ENCODE measurements around the gene GLIPR2.
"Not testable (repeated sequence)": the region's sequence is repeated elsewhere in the genome, so short reads cannot be mapped to it uniquely, and the experiment has no call there.

GLIPR2 gene

GRCh38 chr9:36136272-36136893 lies at the start of gene GLIPR2:
Gene GLIPR2, plus strand, starts transcription at chr9:36136733. Its CDS starts 46 bp downstream, at chr9:36136779.
- Histone ChIP-seq H3K9me3 (no peaks in the 10 kb centered on the region), H3K4me3 (peak within 1 kb of the TSS; percentile 43), H3K36me3 (replicated peaks) (no peaks in the 10 kb centered on the region), H3K4me1 (peaks cover 21% of the 10 kb centered on the region), H3K27me3 (ENCODE audit: low read depth) (no peaks in the 10 kb centered on the region)
- in situ Hi-C loops (cut with MboI; ENCODE audit: low sequenced_read_pairs) = no loop called here
- peak; percentile 80 to 83 for DNase-seq (ENCODE audit: low spot score in 2 of 2)

DNA sequence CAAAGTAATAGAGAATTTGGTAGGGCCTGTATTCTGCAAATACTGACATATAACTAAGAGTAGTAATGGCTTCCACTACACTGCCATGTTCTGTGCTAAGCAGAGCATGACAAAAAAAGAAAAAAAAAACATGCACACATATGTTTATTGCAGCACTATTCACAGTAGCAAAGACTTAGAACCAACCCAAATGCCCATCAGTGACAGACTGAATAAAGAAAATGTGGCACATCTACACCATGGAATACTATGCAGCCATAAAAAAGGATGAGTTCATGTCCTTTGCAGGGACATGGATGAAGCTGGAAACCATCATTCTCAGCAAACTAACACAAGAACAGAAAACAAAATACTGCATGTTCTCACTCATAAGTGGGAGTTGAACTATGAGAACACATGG lies 49.5 kb upstream of the GLIPR2 start:
- in situ Hi-C loops (cut with MboI; ENCODE audit: low sequenced_read_pairs) = loop anchor here (10.0 kb wide), 1 partner anchor 62 kb away; no protein-coding TSS in a partner anchor
- not testable (repeated sequence) for H3K4me1 ChIP-seq; DNase-seq (ENCODE audit: low spot score in 2 of 2); H3K9me3 ChIP-seq; H3K36me3 ChIP-seq (replicated peaks); H3K4me3 ChIP-seq; H3K27me3 ChIP-seq (ENCODE audit: low read depth)

DNA sequence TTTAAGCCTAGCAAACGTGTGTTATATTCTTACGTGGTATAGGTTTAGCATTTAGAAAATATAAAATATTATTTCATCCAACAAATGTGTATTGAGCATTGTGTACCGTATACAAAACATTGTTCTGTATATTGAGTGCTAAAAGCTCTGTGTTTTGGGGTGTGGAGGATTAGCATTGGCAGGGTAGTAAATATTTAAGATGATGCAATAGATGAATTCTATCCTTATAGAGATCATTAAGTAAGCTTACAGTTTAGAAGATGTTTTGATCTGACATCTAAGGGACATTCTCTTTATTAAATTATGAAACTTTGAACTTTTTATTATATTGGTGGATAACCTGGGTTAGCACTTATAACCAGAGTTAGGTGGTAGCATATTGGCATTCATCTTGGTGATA lies 48.5 kb upstream of the GLIPR2 start:
- no peak for DNase-seq (ENCODE audit: low spot score in 2 of 2)
- Histone ChIP-seq H3K4me3 (no peak overlapping the region), H3K4me1 (no peaks in the 10 kb centered on the region), H3K9me3 (no peaks in the 10 kb centered on the region), H3K36me3 (replicated peaks) (no peaks in the 10 kb centered on the region), H3K27me3 (ENCODE audit: low read depth) (no peaks in the 10 kb centered on the region)
- in situ Hi-C loops (cut with MboI; ENCODE audit: low sequenced_read_pairs) = loop anchor here (10.0 kb wide), 1 partner anchor 63 kb away; no protein-coding TSS in a partner anchor

GRCh38 chr9:36091026-36091953 lies 45.2 kb upstream of the GLIPR2 start:
- Histone ChIP-seq H3K4me1 (no peaks in the 10 kb centered on the region), H3K9me3 (no peaks in the 10 kb centered on the region), H3K27me3 (ENCODE audit: low read depth) (no peaks in the 10 kb centered on the region), H3K4me3 (no peak overlapping the region), H3K36me3 (replicated peaks) (no peaks in the 10 kb centered on the region)
- in situ Hi-C loops (cut with MboI; ENCODE audit: low sequenced_read_pairs) = no loop called here
- no peak for DNase-seq (ENCODE audit: low spot score in 2 of 2)

GRCh38 chr9:36092014-36092413 lies 44.5 kb upstream of the GLIPR2 start:
- H3K27me3 ChIP-seq (ENCODE audit: low read depth) = no peaks in the 10 kb centered on the region
- no peak overlapping the region for H3K4me3 ChIP-seq
- no peaks in the 10 kb centered on the region for H3K9me3 ChIP-seq
- in situ Hi-C loops (cut with MboI; ENCODE audit: low sequenced_read_pairs) = no loop called here
- no peak for DNase-seq (ENCODE audit: low spot score in 2 of 2)
- H3K36me3 ChIP-seq (replicated peaks) = no peaks in the 10 kb centered on the region
- H3K4me1 ChIP-seq = no peaks in the 10 kb centered on the region

DNA sequence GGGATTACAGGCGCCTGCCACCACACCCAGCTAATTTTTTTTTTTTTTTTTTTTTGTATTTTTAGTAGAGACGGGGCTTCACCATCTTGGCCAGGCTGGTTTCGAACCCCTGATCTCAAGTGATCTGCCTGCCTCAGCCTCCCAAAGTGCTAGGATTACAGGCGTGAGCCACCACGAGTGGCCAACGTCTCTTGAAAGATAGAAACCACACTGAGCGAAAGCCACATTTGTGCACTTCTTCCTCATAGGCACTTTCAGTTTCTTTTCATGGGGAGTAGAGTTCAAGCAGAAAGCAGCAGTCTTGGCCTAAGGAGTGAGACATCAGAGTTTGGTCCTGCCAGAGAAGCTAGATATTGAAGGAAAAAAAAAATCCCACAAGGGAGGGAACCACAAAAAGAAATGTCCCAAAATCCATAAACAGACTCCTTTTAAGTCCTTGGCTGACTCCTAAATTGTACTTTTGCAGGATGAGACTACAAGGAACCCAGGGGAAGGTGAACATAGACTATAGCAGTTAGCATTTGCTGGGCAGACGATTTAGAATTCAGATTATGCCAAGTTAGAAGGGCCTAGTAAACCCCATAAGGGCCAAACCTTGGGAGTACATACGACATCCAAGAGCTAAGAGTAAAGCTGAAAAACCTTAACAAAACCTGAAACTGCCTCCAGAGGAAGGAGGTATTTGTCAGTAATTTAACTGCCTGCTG lies 43.9 kb upstream of the GLIPR2 start:
- in situ Hi-C loops (cut with MboI; ENCODE audit: low sequenced_read_pairs) = no loop called here
- no peaks in the 10 kb centered on the region for H3K9me3 ChIP-seq
- no peaks in the 10 kb centered on the region for H3K4me1 ChIP-seq
- H3K27me3 ChIP-seq (ENCODE audit: low read depth) = no peaks in the 10 kb centered on the region
- no peak for DNase-seq (ENCODE audit: low spot score in 2 of 2)
- H3K36me3 ChIP-seq (replicated peaks) = no peaks in the 10 kb centered on the region
- H3K4me3 ChIP-seq = no peak overlapping the region

DNA sequence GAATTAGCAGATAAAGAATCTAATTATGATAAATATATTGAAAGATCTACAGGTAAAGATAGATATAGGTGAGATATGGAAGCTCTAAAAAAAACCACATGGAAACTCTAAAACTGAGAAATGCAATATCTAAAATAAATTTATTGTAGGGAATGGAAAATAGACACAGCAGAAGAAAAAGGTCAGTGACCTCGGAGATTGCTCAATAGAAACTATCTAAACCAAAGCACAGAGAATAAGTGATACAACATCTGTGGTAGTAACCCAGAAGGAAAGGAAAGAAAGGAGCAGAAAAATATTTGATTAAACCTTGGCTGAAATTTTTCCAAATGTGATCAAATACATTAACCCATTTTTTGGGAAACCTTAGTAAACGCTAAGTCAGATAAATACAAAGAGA lies 43.1 kb upstream of the GLIPR2 start:
- Histone ChIP-seq H3K4me1 (no peaks in the 10 kb centered on the region), H3K4me3 (no peak overlapping the region), H3K27me3 (ENCODE audit: low read depth) (no peaks in the 10 kb centered on the region), H3K9me3 (no peaks in the 10 kb centered on the region), H3K36me3 (replicated peaks) (no peaks in the 10 kb centered on the region)
- in situ Hi-C loops (cut with MboI; ENCODE audit: low sequenced_read_pairs) = no loop called here
- no peak for DNase-seq (ENCODE audit: low spot score in 2 of 2)

DNA sequence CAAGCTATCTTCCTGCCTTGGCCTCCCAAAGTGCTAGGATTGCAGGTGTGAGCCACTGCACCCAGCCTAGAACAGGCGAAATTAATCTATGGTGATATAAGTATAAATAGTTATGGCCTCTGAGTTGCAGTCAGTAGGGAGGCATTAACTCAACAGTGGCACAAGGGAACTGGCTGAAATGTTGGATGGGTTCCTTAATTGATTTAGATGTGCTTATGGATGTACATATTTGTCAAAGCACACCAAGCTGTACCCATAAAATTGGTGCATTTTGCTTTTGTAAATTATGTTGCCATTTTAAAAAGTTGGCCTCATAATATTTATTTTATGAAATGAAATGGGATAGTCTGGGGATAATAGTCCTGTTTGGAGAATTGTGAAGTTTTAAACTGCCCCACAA lies 36.8 kb upstream of the GLIPR2 start:
- Histone ChIP-seq H3K27me3 (ENCODE audit: low read depth) (no peaks in the 10 kb centered on the region), H3K4me3 (no peak overlapping the region), H3K4me1 (peaks cover 3% of the 10 kb centered on the region), H3K36me3 (replicated peaks) (no peaks in the 10 kb centered on the region), H3K9me3 (no peaks in the 10 kb centered on the region)
- DNase-seq (ENCODE audit: low spot score in 2 of 2) = no peak
- in situ Hi-C loops (cut with MboI; ENCODE audit: low sequenced_read_pairs) = loop anchor here (5.0 kb wide), 1 partner anchor 68 kb away; the partner anchor contains the start of gene CCIN

- no peak for DNase-seq (ENCODE audit: low spot score in 2 of 2)
- in situ Hi-C loops (cut with MboI; ENCODE audit: low sequenced_read_pairs) = loop anchor here (5.0 kb wide), 1 partner anchor 67 kb away; the partner anchor contains the start of gene CCIN
- H3K4me3 ChIP-seq = no peak overlapping the region
Observed at GRCh38 chr9:36100532-36100931, 36.0 kb upstream of the GLIPR2 start.

DNA sequence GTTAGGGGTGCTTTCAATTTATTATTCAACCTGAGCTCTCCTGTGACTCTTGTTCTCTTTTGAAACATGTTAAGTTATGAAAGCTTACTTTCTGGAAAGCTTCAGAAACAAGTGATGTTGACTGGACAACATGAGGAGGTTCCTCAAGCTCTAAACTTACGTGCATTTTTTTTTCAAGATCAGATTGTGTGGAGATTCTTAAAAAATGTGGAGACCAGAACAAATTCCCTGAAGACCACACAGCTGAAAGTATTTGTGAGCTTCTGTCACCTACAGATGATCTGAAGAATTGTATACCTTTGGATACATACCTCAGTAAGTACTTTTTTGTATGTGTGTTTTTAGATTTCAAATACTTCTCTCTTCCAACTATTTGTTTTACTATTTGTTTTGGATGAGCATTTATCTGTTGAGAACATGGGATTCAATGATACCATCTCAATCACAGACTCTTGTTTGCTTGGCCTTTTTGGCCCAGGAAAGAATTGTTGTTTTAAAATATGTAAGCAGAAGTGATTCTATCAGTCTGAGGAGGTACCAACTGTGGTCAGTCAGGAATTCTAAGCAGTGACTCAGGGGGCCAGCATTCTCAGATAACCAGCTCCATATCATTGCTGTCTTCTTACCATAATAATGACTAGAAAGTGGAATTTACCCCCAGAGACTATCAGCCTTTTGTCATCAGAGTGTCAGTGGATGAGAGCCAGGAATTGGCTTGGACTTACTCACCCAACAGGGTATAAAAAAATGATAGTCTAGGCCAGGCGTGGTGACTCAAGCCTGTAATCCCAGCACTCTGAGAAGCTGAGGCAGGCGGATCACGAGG lies 34.4 kb upstream of the GLIPR2 start:
- no peak for DNase-seq (ENCODE audit: low spot score in 2 of 2)
- H3K9me3 ChIP-seq = no peaks in the 10 kb centered on the region
- peaks cover 3% of the 10 kb centered on the region for H3K4me1 ChIP-seq
- in situ Hi-C loops (cut with MboI; ENCODE audit: low sequenced_read_pairs) = loop anchor here (5.0 kb wide), 1 partner anchor 65 kb away; the partner anchor contains the start of gene CCIN
- no peaks in the 10 kb centered on the region for H3K27me3 ChIP-seq (ENCODE audit: low read depth)
- H3K4me3 ChIP-seq = no peak overlapping the region
- H3K36me3 ChIP-seq (replicated peaks) = no peaks in the 10 kb centered on the region

More at GRCh38 chr9:36100532-36100931, 36.0 kb upstream of the GLIPR2 start:
- Histone ChIP-seq H3K9me3 (no peaks in the 10 kb centered on the region), H3K27me3 (ENCODE audit: low read depth) (no peaks in the 10 kb centered on the region), H3K36me3 (replicated peaks) (no peaks in the 10 kb centered on the region), H3K4me1 (peaks cover 3% of the 10 kb centered on the region)

DNA sequence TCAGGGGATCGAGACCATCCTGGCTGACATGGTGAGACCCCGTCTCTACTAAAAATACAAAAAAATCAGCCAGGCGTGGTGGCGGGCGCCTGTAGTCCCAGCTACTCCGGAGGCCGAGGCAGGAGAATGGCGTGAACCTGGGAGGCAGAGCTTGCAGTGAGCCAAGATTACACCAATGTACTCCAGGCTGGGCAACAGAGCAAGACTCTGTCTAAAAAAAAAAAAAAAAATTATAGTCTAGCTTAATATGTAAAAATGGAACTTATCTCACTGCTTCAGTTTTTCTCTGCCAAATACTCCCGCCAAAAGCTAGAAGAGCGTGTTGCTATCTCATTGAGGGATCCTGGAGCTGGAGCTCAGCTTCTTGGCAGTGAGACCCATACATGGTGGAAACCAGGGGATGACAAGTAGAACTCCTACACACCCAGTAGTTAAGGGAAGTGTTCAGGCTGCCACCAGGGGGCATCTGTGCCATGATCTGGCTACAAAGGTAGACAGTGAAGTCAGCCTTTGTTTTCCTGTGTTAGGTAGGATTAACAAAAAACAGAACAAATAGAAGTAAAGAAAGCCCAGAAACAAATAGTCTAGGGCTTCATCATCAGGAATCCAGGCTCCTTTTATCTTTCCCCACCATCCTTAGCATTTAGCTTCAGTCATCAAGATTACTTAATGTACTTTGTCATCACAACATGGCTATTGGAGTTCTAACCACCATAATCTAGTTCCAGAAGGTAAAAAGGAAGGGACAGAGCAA lies 33.6 kb upstream of the GLIPR2 start:
- Histone ChIP-seq H3K27me3 (ENCODE audit: low read depth) (no peaks in the 10 kb centered on the region), H3K9me3 (no peaks in the 10 kb centered on the region), H3K4me1 (peaks cover 3% of the 10 kb centered on the region), H3K36me3 (replicated peaks) (no peaks in the 10 kb centered on the region), H3K4me3 (no peak overlapping the region)
- in situ Hi-C loops (cut with MboI; ENCODE audit: low sequenced_read_pairs) = loop anchor here (5.0 kb wide), 1 partner anchor 64 kb away; the partner anchor contains the start of gene CCIN
- peak; percentile 76 to 91 for DNase-seq (ENCODE audit: low spot score in 2 of 2)

GRCh38 chr9:36109071-36109470 lies 27.5 kb upstream of the GLIPR2 start:
- H3K36me3 ChIP-seq (replicated peaks) = no peaks in the 10 kb centered on the region
- in situ Hi-C loops (cut with MboI; ENCODE audit: low sequenced_read_pairs) = no loop called here
- no peaks in the 10 kb centered on the region; the same call in 1 of the 2 replicates for H3K4me1 ChIP-seq
- DNase-seq (ENCODE audit: low spot score in 2 of 2) = no peak
- no peak overlapping the region for H3K4me3 ChIP-seq
- no peaks in the 10 kb centered on the region for H3K9me3 ChIP-seq
- no peaks in the 10 kb centered on the region for H3K27me3 ChIP-seq (ENCODE audit: low read depth)

All from HAP-1 (cell line).